ENCODE results near the gene BCAP31. TPM values are rescaled to one million over a fixed set of nuclear protein-coding genes. Genes with fewer than 3 reads are reported as not detected.

The BCAP31 gene
- 219 and 225 TPM in 2 replicates for total RNA-seq (2014; rRNA removed; shearing (Covaris generic))
- polyA plus RNA-seq (2014; cell fraction: nucleus; rRNA removed): 333 and 438 TPM in 2 replicates

DNA sequence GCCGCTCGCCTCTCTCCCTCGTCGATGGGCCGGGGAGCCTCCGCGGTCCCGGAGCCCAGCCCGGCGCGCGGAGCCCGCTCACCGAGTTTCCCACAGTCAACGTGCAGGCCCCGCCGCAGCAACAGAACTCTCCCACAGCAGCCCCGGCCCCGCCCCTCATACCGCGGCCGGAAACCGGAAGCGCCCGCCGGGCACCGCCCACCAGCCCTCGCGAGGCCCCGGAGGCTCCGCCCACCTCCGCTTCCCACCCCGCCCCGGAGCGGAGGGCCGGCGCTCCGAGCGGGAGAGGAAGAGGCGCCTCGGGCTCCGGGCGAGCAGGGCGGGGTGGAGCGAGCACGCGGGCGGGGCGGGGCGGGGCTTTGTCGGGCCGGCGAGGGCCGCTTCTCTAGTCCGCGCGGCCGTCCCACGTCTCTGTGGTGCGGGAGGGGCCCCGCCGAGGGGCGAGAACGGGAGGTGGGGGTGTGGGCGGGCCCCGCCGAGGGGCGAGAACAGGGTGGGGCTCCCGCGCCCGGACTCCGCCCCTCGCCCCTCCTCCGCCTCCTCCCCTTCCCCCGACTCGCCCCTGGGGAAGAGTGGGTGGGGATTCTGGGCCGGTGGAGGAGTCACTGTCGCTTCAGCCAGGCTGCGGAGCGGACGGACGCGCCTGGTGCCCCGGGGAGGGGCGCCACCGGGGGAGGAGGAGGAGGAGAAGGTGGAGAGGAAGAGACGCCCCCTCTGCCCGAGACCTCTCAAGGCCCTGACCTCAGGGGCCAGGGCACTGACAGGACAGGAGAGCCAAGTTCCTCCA is at the start of gene BCAP31, which contains the start of gene ABCD1:
Gene BCAP31 (minus strand): TSS at position 136 of the 787 bp plus-strand sequence. CDS start 1,143 bp downstream, outside the sequence.
Gene ABCD1 (plus strand): TSS at position 605 of the 787 bp plus-strand sequence. CDS start 411 bp downstream, outside the sequence.
- peak; percentile 90 for DNase-seq (ENCODE audit: extremely low read depth, low read depth)

- DNase-seq (ENCODE audit: extremely low read depth, low read depth): no peak
Measured at GRCh38 chrX:153773218-153773611, 49.0 kb upstream of the BCAP31 start.

- no peak for DNase-seq (ENCODE audit: extremely low read depth, low read depth)
Measured at GRCh38 chrX:153772316-153773217, 48.4 kb upstream of the BCAP31 start.

GRCh38 chrX:153771415-153772315 is 47.5 kb upstream of the BCAP31 start:
- no peak for DNase-seq (ENCODE audit: extremely low read depth, low read depth)

DNA sequence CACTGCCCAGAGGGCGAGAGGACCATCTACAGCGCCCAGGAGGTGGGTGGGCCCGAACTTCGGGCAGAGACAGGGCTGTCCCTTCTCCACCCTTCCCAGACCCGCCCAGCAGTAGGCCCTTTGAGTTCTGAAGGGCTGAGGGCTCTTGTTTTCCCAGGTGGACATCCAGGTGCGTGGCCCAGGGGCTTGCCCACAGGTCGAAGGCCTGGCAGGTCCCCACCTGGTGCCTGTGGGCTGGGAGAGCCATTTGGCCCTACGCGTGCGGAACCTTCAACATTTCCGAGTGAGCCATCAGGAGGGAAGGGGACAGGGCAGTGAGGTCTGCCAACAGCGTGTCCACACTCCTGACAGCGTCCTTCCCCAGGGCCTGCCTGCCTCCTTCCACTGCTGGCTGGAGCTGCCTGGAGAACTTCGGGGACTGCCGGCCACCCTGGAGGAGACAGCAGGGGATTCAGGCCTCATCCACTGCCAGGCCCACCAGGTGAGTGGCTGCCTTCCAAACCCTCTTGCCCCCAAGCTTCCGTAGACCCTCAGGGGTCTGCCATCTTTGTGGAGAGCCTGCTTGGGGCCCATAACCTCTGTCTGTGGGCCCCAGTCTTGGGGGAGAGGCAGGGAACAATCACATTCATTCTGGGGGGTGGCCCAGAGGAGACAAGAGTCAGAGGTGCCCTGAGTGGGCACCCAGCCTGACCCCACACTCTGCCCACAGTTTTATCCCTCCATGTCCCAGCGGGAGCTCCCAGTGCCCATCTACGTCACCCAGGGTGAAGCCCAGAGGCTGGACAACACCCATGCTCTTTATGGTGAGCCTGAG is 46.6 kb upstream of the BCAP31 start:
- DNase-seq (ENCODE audit: extremely low read depth, low read depth): no peak

DNA sequence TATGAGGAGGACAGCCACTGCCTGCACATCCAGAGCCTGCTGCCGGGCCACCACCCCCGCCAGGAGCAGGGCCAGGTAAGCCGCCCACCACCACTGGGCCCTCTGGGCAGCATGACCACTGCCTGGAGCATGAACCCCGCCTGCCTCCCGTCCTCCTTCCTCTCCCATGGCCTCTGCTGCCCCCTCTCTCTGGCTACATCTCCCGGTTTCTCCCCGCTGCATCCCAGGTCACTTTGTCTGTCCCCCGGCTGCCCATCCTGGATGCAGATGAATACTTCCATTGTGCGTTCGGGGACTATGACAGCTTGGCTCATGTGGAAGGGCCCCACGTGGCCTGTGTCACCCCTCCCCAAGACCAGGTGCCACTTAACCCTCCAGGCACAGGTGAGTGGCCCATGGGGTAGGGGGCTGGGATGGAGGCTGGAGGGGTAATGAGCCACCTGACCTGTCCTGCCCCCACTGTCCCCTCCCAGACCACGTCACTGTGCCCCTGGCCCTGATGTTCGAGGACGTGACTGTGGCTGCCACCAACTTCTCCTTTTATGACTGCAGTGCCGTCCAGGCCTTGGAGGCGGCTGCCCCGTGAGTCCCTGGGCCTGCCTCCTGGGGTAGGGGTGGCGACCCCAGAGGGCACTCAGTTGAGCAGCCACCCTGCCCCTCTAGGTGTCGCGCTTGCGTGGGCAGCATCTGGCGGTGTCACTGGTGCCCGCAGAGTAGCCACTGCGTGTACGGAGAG is 45.8 kb upstream of the BCAP31 start:
- no peak for DNase-seq (ENCODE audit: extremely low read depth, low read depth)

- DNase-seq (ENCODE audit: extremely low read depth, low read depth): no peak
Measured at GRCh38 chrX:153769158-153769864, 45.1 kb upstream of the BCAP31 start.

- DNase-seq (ENCODE audit: extremely low read depth, low read depth): no peak
Measured at GRCh38 chrX:153768311-153769157, 44.3 kb upstream of the BCAP31 start.

DNA sequence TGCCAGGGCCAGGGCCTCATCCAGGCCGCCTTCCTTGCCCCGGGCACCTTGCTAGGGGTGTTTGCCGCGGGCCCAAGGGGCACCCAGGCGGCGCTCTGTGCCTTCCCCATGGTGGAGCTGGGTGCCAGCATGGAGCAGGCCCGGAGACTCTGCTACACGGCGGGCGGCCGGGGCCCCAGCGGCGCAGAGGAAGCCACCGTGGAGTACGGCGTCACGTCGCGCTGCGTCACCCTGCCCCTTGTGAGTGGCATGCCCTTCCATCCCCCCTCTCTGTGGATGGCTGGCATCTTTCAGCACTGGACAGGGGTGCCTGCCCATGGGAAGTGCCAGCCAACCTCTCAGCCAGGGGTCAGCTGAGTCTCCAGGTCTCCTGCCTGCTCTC is 43.5 kb upstream of the BCAP31 start:
- no peak for DNase-seq (ENCODE audit: extremely low read depth, low read depth)

GRCh38 chrX:153766871-153767673 is 42.9 kb upstream of the BCAP31 start:
- no peak for DNase-seq (ENCODE audit: extremely low read depth, low read depth)

GRCh38 chrX:153766098-153766817 is 42.1 kb upstream of the BCAP31 start:
- peak; percentile 35 for DNase-seq (ENCODE audit: extremely low read depth, low read depth)

GRCh38 chrX:153765138-153766079 is 41.2 kb upstream of the BCAP31 start:
- DNase-seq (ENCODE audit: extremely low read depth, low read depth): no peak

GRCh38 chrX:153764786-153765137 is 40.6 kb upstream of the BCAP31 start:
- no peak for DNase-seq (ENCODE audit: extremely low read depth, low read depth)

DNA sequence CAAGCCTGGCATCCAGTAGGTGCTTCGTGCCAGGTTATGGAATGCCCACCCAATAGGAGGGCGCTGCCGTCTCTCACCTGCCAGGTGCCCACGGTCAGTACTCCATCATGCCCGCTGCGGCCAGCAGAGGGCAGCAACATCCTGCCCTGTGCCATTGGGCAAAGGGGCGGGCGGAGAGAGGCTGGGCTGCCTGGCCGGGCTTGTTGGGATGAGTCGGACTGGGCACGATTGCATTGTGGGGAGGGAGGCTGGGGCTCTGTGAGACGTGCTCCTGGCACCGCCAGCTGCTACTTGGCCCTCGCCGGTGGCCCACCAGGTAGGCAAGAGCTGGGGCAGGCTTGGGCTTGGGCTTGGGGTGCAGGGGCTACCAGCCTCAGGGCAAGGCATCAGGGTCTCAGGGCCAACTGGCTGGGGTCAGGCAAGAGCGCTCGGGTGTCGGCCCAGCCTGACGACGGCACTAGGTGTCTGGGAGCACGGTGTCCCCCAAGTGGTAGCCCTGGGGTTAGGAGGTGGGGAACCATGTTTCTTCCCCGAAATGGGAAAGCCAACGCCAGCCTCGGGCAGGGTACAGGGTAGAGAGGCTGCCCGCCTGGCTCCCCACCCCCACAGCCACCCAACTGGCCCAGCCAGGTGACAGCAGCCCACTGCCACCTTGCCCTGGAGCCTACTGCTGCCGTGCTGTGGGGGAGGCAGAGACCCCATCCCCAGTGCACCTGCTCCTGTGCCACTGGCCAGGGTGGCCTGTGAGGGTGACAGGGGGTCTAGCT is 40.0 kb upstream of the BCAP31 start, which contains the start of gene PLXNB3:
Gene PLXNB3 (plus strand): TSS at position 261 of the 767 bp plus-strand sequence. CDS start 1,287 bp downstream, outside the sequence.
- DNase-seq (ENCODE audit: extremely low read depth, low read depth): peak; percentile 77
